ENCODE data around the gene ZBTB24.

DNA sequence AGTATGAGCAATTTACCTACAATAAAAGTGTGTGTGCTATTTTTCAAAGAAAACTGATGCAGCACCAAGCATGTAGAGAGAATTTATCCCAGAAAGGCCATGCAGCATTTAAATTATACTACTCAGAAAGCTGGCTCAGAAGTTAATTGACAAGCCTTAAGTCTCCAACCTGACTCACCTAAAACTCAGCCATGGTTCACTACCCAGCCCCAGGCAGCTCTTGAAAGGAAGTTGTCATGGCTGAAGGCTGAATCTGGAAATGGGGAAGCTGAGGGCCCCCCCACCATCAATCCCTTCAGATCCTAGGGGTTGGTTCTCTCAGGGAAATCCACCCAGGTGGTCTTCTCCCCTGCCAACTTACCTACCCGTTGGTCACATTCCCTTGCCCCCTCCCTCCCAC is 62.3 kb downstream of the ZBTB24 start:
- no peak for TF ChIP-seq RAD21 (IDR thresholded peaks at IDR 0.05; ENCODE audit: low read depth)
- TF ChIP-seq FOXM1 (IDR thresholded peaks at IDR 0.05; ENCODE audit: borderline replicate concordance, low read depth): no peak
- no peak for TF ChIP-seq CREB1 (IDR thresholded peaks at IDR 0.05; ENCODE audit: low read depth)
- no peak for TF ChIP-seq EP300 (IDR thresholded peaks at IDR 0.05; ENCODE audit: borderline replicate concordance)
- no peak for TF ChIP-seq CEBPB (IDR thresholded peaks at IDR 0.05)
- TF ChIP-seq, protein P1, sequence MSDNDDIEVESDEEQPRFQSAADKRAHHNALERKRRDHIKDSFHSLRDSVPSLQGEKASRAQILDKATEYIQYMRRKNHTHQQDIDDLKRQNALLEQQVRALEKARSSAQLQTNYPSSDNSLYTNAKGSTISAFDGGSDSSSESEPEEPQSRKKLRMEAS (IDR thresholded peaks at IDR 0.05): no peak
- TF ChIP-seq, protein P2, sequence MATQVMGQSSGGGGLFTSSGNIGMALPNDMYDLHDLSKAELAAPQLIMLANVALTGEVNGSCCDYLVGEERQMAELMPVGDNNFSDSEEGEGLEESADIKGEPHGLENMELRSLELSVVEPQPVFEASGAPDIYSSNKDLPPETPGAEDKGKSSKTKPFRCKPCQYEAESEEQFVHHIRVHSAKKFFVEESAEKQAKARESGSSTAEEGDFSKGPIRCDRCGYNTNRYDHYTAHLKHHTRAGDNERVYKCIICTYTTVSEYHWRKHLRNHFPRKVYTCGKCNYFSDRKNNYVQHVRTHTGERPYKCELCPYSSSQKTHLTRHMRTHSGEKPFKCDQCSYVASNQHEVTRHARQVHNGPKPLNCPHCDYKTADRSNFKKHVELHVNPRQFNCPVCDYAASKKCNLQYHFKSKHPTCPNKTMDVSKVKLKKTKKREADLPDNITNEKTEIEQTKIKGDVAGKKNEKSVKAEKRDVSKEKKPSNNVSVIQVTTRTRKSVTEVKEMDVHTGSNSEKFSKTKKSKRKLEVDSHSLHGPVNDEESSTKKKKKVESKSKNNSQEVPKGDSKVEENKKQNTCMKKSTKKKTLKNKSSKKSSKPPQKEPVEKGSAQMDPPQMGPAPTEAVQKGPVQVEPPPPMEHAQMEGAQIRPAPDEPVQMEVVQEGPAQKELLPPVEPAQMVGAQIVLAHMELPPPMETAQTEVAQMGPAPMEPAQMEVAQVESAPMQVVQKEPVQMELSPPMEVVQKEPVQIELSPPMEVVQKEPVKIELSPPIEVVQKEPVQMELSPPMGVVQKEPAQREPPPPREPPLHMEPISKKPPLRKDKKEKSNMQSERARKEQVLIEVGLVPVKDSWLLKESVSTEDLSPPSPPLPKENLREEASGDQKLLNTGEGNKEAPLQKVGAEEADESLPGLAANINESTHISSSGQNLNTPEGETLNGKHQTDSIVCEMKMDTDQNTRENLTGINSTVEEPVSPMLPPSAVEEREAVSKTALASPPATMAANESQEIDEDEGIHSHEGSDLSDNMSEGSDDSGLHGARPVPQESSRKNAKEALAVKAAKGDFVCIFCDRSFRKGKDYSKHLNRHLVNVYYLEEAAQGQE (IDR thresholded peaks at IDR 0.05; ENCODE audit: low read depth): no peak
- TF ChIP-seq TAF1 (IDR thresholded peaks at IDR 0.05; ENCODE audit: low read depth): no peak
- TF ChIP-seq EGR1 (IDR thresholded peaks at IDR 0.05): no peak
